Neural progenitor cell (in vitro differentiated cells): ENCODE measurements around the gene CNTNAP3. TPM values are rescaled to one million over a fixed set of nuclear protein-coding genes. Genes with fewer than 3 reads are reported as not detected.
"Not testable (repeated sequence)": the region's sequence is repeated elsewhere in the genome, so short reads cannot be mapped to it uniquely, and the experiment has no call there.

ENCODE experiments used
- DNase-seq: peaks from one replicate; pipeline ENCODE4 v3.0.0-alpha.2; 2016; ENCODE audit warnings: low spot score
- H2AFZ ChIP-seq: fragments of 200-600 bp; sonication (generic); replicated peaks from 2 replicates; pipeline ENCODE4 v1.6.1; 2016; ENCODE audit warnings: antibody characterized with exemption
- H3F3A ChIP-seq: fragments of 200-600 bp; sonication (generic); 2 replicates; pipeline ENCODE4 v1.6.1; 2016; ENCODE audit warnings: antibody characterized with exemption, low read depth
- H3K27ac ChIP-seq: fragments of 200-600 bp; sonication (generic); 2 replicates; pipeline ENCODE4 v1.5.1; 2016; ENCODE audit warnings: mild to moderate bottlenecking
- H3K27me3 ChIP-seq: fragments of 200-600 bp; sonication (generic); 2 replicates; pipeline ENCODE4 v1.6.1; 2016; ENCODE audit warnings: mild to moderate bottlenecking, moderate library complexity
- H3K36me3 ChIP-seq: fragments of 200-600 bp; sonication (generic); 2 replicates; pipeline ENCODE4 v1.5.1; 2016
- H3K4me1 ChIP-seq: fragments of 200-600 bp; sonication (generic); 2 replicates; pipeline ENCODE4 v1.6.1; 2016; ENCODE audit warnings: mixed run types
- H3K4me2 ChIP-seq: fragments of 200-600 bp; sonication (generic); 2 replicates; pipeline ENCODE4 v1.6.1; 2016
- H3K4me3 ChIP-seq: fragments of 200-600 bp; sonication (generic); 2 replicates; pipeline ENCODE4 v1.5.1; 2016
- H3K79me2 ChIP-seq: fragments of 200-600 bp; sonication (generic); 2 replicates; pipeline ENCODE4 v1.6.1; 2016; ENCODE audit warnings: low read depth
- H3K9ac ChIP-seq: fragments of 200-600 bp; sonication (generic); 2 replicates; pipeline ENCODE4 v1.6.1; 2016
- H3K9me3 ChIP-seq: fragments of 200-600 bp; sonication (generic); 2 replicates; pipeline ENCODE4 v1.5.1; 2016; ENCODE audit warnings: low read depth
- H4K20me1 ChIP-seq: fragments of 200-600 bp; sonication (generic); 2 replicates; pipeline ENCODE4 v1.6.1; 2016; ENCODE audit warnings: low read depth
- H3K27ac Mint-ChIP-seq: 3 replicates; pipeline ENCODE4 v1.8.0; 2021; ENCODE audit warnings: mixed read lengths
- H3K27me3 Mint-ChIP-seq: 2 replicates; pipeline ENCODE4 v1.8.0; 2022; ENCODE audit warnings: low read depth, mild to moderate bottlenecking, inconsistent platforms, moderate library complexity, mixed read lengths; ENCODE audit not compliant: insufficient read depth
- H3K36me3 Mint-ChIP-seq: 3 replicates; pipeline ENCODE4 v1.8.0; 2021; ENCODE audit warnings: mixed read lengths
- H3K4me1 Mint-ChIP-seq: 3 replicates; pipeline ENCODE4 v1.8.0; 2021; ENCODE audit warnings: mixed read lengths
- H3K4me3 Mint-ChIP-seq: 3 replicates; pipeline ENCODE4 v1.8.0; 2021; ENCODE audit warnings: mild to moderate bottlenecking, moderate library complexity, mixed read lengths
- H3K9me3 Mint-ChIP-seq: 3 replicates; pipeline ENCODE4 v1.8.0; 2020; ENCODE audit warnings: mixed read lengths
- total RNA-seq: library from RNA; depleted of rRNA; stranded (reverse); fragments of >200 nt; gene quantifications from 2 replicates; pipeline ENCODE4 v1.2.3, GENCODE V29; 2015; ENCODE audit warnings: low replicate concordance

The CNTNAP3 gene
- total RNA-seq, 1 donor from 2014 or later = 25.8 TPM

- H3K9me3 ChIP-seq, H3K4me2 ChIP-seq, H3K79me2 ChIP-seq, H3K27me3 ChIP-seq, H3K36me3 Mint-ChIP-seq, DNase-seq, H3K4me3 Mint-ChIP-seq, H3K4me1 ChIP-seq, H3K4me3 ChIP-seq, H3K4me1 Mint-ChIP-seq, H4K20me1 ChIP-seq, H3K27ac Mint-ChIP-seq, H3K27ac ChIP-seq, H3K9ac ChIP-seq, H3F3A ChIP-seq, H2AFZ ChIP-seq, H3K36me3 ChIP-seq, H3K27me3 Mint-ChIP-seq, H3K9me3 Mint-ChIP-seq: not testable (repeated sequence)
Measured at GRCh38 chr9:39200412-39200811, 87.6 kb downstream of the CNTNAP3 start.

DNA sequence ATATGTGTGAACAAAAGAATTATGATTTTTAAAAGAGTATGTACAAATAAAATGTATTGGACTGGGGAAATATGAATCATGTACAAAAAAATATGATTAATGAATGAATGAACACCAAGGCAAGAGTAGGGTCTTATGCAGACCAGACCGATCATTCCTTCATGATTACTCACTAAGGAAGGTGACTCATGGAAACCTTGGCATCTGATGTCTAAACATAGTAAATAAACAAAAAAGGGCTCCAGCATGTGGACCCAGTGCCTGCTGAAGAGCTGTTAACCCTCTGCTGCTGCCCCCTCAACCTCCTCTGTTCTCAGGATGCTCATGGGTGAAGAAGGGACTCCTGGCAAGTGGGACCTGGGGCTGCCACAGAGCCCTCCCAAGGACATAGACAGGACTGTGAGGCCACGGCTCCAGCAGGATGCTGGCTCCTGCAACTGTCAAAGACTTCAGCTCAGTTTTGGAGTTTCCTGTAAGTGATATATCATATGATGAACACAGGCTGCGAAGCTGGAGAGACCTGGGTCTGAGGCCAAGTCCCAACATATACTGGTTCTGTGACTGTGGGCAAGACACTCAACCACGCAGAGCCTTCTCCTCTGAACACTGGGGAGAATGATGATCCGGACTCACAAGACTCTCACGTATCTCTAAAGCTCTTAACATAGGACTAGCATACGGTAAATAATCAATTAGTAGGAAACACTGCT is 89.8 kb downstream of the CNTNAP3 start:
- H4K20me1 ChIP-seq, H3K9ac ChIP-seq, H3F3A ChIP-seq, H3K27ac Mint-ChIP-seq, H3K9me3 ChIP-seq, H3K4me1 Mint-ChIP-seq, H3K79me2 ChIP-seq, H3K27me3 ChIP-seq, H2AFZ ChIP-seq, H3K36me3 Mint-ChIP-seq, H3K27ac ChIP-seq, H3K4me1 ChIP-seq, DNase-seq, H3K4me3 Mint-ChIP-seq, H3K27me3 Mint-ChIP-seq, H3K36me3 ChIP-seq, H3K4me2 ChIP-seq, H3K9me3 Mint-ChIP-seq, H3K4me3 ChIP-seq: not testable (repeated sequence)

DNA sequence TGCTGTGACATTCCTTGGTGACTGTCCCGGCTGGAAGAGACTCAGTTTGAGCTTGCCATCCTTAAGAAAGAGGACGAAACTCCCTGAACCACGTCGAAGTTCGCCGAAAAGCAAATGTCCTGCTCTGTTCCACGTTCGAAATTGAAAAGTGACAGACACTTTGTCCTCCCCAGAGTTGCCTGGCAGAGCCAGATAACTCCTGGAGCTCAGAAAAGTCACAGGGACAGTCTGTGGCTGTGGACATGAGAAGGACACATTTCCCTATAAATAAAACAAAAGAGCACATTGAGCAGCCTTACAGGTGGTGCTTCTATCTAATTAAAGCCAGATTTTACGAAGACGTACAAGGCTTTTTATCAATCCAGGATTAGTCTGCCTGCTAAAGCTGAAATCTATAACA is 116.6 kb downstream of the CNTNAP3 start:
- not testable (repeated sequence) for H3K27me3 Mint-ChIP-seq, H3K9ac ChIP-seq, H3K4me3 ChIP-seq, H3K27ac ChIP-seq, H3K4me1 ChIP-seq, H3F3A ChIP-seq, H3K4me3 Mint-ChIP-seq, H2AFZ ChIP-seq, H3K27me3 ChIP-seq, H3K4me2 ChIP-seq, H3K79me2 ChIP-seq, DNase-seq, H3K27ac Mint-ChIP-seq, H4K20me1 ChIP-seq, H3K4me1 Mint-ChIP-seq, H3K9me3 ChIP-seq, H3K36me3 ChIP-seq, H3K36me3 Mint-ChIP-seq, H3K9me3 Mint-ChIP-seq

DNA sequence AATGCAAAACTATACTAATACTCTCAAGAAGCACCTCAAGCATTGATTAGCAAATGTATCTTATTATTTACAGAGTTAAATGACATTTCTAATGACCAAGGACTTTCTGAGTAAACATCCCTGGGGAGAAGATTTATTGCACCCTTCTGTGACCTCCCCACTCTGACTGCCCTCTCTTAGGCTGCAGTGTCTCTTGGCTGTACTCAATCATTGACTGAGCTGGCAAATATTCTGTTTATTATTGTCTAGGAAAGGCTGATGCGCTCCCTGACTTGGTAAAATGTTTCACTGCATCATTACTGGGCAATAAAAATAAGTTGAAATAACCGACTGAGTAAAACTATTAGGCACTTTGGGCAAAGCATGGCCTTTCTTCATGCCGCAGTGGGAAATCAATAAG is 130.3 kb downstream of the CNTNAP3 start:
- H3K4me1 Mint-ChIP-seq, H3K27me3 Mint-ChIP-seq, H3K27ac Mint-ChIP-seq, DNase-seq, H4K20me1 ChIP-seq, H3K9ac ChIP-seq, H3K27me3 ChIP-seq, H3K27ac ChIP-seq, H3K36me3 Mint-ChIP-seq, H3F3A ChIP-seq, H3K4me2 ChIP-seq, H3K9me3 ChIP-seq, H3K79me2 ChIP-seq, H2AFZ ChIP-seq, H3K4me3 Mint-ChIP-seq, H3K4me1 ChIP-seq, H3K4me3 ChIP-seq, H3K9me3 Mint-ChIP-seq, H3K36me3 ChIP-seq: not testable (repeated sequence)

DNA sequence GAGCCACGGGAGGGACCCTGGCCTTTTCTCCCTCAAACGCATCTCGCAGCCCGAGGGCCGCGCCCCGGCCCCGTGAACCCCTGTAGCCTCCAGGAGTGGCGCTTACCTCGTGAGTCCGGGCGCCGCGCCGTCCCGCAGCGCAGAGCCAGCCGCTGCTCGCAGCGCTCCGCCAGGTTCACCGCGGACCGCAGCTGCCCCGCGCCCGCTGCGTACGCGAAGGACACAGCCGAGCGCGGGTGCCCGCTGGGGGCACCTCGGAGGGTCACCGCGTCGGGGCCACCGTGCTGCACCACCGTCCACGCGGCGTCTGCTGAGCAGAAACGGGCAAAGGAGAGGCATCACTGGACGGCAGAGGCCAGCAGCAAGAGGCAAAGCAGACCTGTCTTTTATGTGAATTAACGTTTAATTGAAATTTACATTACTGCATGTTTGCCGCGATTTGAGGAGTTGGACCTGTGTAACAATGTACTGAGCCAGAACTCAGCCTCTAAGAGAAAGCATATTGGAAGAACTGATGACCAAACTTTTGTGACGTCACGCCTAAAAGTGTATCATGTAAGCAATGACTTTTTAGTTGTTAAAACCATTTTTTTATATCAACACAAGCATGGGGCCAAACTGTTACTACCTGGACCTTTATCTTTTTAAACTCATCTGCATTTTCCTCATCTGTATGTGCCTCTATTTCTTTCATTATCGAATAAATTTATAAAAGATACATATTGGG is 155.0 kb downstream of the CNTNAP3 start:
- H3K27ac Mint-ChIP-seq, H3K4me2 ChIP-seq, H3K79me2 ChIP-seq, H3K9ac ChIP-seq, H3K4me3 Mint-ChIP-seq, H3K4me1 ChIP-seq, H3K36me3 ChIP-seq, H3K27me3 ChIP-seq, H3K27ac ChIP-seq, H2AFZ ChIP-seq, H3K4me1 Mint-ChIP-seq, H4K20me1 ChIP-seq, H3F3A ChIP-seq, H3K9me3 ChIP-seq, H3K27me3 Mint-ChIP-seq, DNase-seq, H3K9me3 Mint-ChIP-seq, H3K36me3 Mint-ChIP-seq, H3K4me3 ChIP-seq: not testable (repeated sequence)

DNA sequence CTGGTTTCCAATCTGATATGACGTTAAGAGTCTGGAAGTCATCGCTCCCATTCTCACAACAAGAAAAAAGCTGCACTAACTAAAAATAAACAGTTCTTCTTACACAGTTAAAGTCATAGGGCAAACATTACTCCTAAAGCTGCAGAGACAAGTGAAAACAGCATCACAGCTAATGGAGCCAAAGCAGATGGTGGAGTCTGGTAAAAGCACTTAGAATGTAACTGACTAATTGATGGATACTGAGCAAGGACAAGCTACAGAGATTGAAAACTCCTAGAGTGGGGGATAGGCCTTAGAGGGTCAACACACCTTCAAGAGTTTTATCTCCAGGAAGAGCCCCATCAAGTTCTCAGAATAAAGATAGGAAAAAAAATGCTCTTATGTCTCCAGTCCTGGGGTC is 166.6 kb downstream of the CNTNAP3 start:
- H3K79me2 ChIP-seq, H3K27ac Mint-ChIP-seq, H3K4me1 ChIP-seq, H3K27me3 Mint-ChIP-seq, H3K4me3 Mint-ChIP-seq, H3K4me2 ChIP-seq, H3K9ac ChIP-seq, H3K9me3 ChIP-seq, H3K36me3 ChIP-seq, H3F3A ChIP-seq, H3K4me3 ChIP-seq, H3K27me3 ChIP-seq, H2AFZ ChIP-seq, H3K27ac ChIP-seq, H4K20me1 ChIP-seq, DNase-seq, H3K4me1 Mint-ChIP-seq: not testable (repeated sequence)
- H3K36me3 Mint-ChIP-seq = peaks cover 15% of the 10 kb centered on the region
- H3K9me3 Mint-ChIP-seq = peaks cover 12% of the 10 kb centered on the region

DNA sequence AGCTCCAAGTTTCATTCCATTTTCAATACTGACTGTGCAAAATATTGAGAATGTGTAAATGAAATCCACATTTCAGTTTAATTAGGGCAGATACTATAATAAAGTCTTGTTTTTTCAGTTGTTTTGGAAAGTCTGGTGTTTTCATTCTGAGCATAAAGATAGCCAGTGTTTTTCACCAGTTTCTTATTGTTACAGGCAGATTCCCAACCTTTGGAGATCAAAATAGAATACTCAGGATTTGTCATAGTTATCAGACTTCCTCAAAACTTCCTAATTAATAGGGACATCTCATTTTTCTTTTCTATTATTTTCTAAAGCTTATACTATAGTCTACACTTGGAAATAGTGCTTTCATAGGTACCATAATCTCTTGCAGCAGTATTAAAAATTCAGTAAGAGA is 176.2 kb downstream of the CNTNAP3 start:
- not testable (repeated sequence) for H3K27ac Mint-ChIP-seq, H3K27ac ChIP-seq, H3K9me3 ChIP-seq, H3F3A ChIP-seq, H3K4me2 ChIP-seq, H3K36me3 Mint-ChIP-seq, H3K27me3 ChIP-seq, H2AFZ ChIP-seq, H4K20me1 ChIP-seq, H3K79me2 ChIP-seq, DNase-seq, H3K4me3 Mint-ChIP-seq, H3K4me3 ChIP-seq, H3K9ac ChIP-seq, H3K4me1 Mint-ChIP-seq, H3K9me3 Mint-ChIP-seq, H3K36me3 ChIP-seq, H3K4me1 ChIP-seq, H3K27me3 Mint-ChIP-seq
